Measurements from ENCODE around the gene CUL9.

The CUL9 gene

DNA sequence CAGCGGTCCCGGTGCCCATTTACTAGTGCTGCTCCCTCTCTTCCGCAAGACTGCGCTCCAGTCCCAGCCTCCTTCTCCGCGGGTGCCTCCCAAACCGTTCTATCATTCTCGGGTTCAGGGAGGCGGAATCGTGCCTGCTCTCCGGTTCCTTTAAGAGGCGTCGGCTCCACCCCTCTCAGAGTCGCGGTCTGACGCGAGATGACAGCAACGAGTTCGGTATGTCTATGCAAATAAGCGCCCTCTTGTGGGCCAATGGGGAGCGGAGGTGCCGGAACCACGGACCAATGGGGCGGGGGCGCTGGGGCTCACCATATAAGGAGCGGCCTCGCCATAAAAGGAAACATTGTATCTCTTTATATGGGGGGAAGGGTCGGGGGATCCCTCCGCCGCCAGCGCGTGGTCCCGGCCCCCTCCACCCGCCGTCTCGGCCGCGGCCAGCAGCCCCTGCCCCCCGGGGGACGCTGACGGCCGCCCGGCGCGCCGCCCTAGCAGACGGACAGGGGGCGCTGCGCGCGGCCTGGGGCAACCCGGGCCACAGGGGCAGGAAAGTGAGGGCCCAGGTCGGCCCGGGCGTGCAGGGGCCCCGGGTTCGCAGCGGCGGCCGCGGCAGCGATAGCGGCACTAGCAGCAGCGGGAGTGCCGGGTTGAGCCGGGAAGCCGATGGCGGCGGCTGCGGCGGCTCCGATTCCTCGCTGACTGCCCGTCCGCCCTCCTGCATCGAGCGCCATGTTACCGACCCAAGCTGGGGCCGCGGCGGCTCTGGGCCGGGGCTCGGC, 10.9 kb upstream of the CUL9 start, which contains the start of gene SRF:
Gene SRF, plus strand, starts transcription at position 339 of the 776 bp plus-strand sequence. Its CDS starts 388 bp downstream, at position 727.
- TF ChIP-seq ZFP3 (CRISPR knock-in tag; IDR thresholded peaks at IDR 0.05) = peak; percentile 32; the same call in 1 of the 2 replicates
- TF ChIP-seq ZC3H10 (CRISPR knock-in tag; IDR thresholded peaks at IDR 0.05) = 0 out of 2 replicates have a peak, but pooled peaks have one; percentile 58
- TF ChIP-seq ESRRG (CRISPR knock-in tag; IDR thresholded peaks at IDR 0.05) = no peak
- TF ChIP-seq OSR1 (CRISPR knock-in tag; IDR thresholded peaks at IDR 0.05) = 0 out of 2 replicates have a peak, but pooled peaks have one; percentile 18
- no peak for TF ChIP-seq ZNF70 (CRISPR knock-in tag; IDR thresholded peaks at IDR 0.05)
- peak; percentile 87; the same call in 1 of the 2 replicates for TF ChIP-seq SNAI2 (CRISPR knock-in tag; IDR thresholded peaks at IDR 0.05)
- TF ChIP-seq RARB (CRISPR knock-in tag; IDR thresholded peaks at IDR 0.05) = no peak
- TF ChIP-seq GLIS3 (CRISPR knock-in tag; IDR thresholded peaks at IDR 0.05) = no peak
- peak; percentile 95 for TF ChIP-seq CSDC2 (CRISPR knock-in tag; IDR thresholded peaks at IDR 0.05)
- no peak for TF ChIP-seq TCF4 (CRISPR knock-in tag; IDR thresholded peaks at IDR 0.05; ENCODE audit: borderline replicate concordance)
- no peak for TF ChIP-seq TOX (CRISPR knock-in tag; IDR thresholded peaks at IDR 0.05; ENCODE audit: borderline replicate concordance)
- TF ChIP-seq, protein P1, sequence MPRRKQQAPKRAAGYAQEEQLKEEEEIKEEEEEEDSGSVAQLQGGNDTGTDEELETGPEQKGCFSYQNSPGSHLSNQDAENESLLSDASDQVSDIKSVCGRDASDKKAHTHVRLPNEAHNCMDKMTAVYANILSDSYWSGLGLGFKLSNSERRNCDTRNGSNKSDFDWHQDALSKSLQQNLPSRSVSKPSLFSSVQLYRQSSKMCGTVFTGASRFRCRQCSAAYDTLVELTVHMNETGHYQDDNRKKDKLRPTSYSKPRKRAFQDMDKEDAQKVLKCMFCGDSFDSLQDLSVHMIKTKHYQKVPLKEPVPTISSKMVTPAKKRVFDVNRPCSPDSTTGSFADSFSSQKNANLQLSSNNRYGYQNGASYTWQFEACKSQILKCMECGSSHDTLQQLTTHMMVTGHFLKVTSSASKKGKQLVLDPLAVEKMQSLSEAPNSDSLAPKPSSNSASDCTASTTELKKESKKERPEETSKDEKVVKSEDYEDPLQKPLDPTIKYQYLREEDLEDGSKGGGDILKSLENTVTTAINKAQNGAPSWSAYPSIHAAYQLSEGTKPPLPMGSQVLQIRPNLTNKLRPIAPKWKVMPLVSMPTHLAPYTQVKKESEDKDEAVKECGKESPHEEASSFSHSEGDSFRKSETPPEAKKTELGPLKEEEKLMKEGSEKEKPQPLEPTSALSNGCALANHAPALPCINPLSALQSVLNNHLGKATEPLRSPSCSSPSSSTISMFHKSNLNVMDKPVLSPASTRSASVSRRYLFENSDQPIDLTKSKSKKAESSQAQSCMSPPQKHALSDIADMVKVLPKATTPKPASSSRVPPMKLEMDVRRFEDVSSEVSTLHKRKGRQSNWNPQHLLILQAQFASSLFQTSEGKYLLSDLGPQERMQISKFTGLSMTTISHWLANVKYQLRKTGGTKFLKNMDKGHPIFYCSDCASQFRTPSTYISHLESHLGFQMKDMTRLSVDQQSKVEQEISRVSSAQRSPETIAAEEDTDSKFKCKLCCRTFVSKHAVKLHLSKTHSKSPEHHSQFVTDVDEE (CRISPR knock-in tag; IDR thresholded peaks at IDR 0.05) = peak; percentile 54
- TF ChIP-seq ZFP30 (CRISPR knock-in tag; IDR thresholded peaks at IDR 0.05) = no peak
- TF ChIP-seq, protein P2, sequence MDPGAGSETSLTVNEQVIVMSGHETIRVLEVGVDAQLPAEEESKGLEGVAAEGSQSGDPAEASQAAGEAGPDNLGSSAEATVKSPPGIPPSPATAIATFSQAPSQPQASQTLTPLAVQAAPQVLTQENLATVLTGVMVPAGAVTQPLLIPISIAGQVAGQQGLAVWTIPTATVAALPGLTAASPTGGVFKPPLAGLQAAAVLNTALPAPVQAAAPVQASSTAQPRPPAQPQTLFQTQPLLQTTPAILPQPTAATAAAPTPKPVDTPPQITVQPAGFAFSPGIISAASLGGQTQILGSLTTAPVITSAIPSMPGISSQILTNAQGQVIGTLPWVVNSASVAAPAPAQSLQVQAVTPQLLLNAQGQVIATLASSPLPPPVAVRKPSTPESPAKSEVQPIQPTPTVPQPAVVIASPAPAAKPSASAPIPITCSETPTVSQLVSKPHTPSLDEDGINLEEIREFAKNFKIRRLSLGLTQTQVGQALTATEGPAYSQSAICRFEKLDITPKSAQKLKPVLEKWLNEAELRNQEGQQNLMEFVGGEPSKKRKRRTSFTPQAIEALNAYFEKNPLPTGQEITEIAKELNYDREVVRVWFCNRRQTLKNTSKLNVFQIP (CRISPR knock-in tag; IDR thresholded peaks at IDR 0.05; ENCODE audit: borderline replicate concordance, low read depth) = no peak
- TF ChIP-seq, protein P3, sequence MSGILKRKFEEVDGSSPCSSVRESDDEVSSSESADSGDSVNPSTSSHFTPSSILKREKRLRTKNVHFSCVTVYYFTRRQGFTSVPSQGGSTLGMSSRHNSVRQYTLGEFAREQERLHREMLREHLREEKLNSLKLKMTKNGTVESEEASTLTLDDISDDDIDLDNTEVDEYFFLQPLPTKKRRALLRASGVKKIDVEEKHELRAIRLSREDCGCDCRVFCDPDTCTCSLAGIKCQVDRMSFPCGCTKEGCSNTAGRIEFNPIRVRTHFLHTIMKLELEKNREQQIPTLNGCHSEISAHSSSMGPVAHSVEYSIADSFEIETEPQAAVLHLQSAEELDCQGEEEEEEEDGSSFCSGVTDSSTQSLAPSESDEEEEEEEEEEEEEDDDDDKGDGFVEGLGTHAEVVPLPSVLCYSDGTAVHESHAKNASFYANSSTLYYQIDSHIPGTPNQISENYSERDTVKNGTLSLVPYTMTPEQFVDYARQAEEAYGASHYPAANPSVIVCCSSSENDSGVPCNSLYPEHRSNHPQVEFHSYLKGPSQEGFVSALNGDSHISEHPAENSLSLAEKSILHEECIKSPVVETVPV (CRISPR knock-in tag; IDR thresholded peaks at IDR 0.05) = no peak
- no peak for TF ChIP-seq ZNF8 (CRISPR knock-in tag; IDR thresholded peaks at IDR 0.05)
- ATAC-seq = peak; percentile 71

DNA sequence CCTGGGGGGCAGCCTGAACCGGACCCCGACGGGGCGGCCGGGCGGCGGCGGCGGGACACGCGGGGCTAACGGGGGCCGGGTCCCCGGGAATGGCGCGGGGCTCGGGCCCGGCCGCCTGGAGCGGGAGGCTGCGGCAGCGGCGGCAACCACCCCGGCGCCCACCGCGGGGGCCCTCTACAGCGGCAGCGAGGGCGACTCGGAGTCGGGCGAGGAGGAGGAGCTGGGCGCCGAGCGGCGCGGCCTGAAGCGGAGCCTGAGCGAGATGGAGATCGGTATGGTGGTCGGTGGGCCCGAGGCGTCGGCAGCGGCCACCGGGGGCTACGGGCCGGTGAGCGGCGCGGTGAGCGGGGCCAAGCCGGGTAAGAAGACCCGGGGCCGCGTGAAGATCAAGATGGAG, 10.3 kb upstream of the CUL9 start:
- TF ChIP-seq ARNTL (CRISPR knock-in tag; IDR thresholded peaks at IDR 0.05; ENCODE audit: borderline replicate concordance, low read depth) (no peak), BACH2 (CRISPR knock-in tag; IDR thresholded peaks at IDR 0.05; ENCODE audit: borderline replicate concordance) (no peak), ZFP3 (CRISPR knock-in tag; IDR thresholded peaks at IDR 0.05) (no peak), OSR1 (CRISPR knock-in tag; IDR thresholded peaks at IDR 0.05) (no peak), TOX (CRISPR knock-in tag; IDR thresholded peaks at IDR 0.05; ENCODE audit: borderline replicate concordance) (no peak), ZNF565 (CRISPR knock-in tag; conservative IDR thresholded peaks at IDR 0.05; ENCODE audit: low read depth) (no peak), RARB (CRISPR knock-in tag; IDR thresholded peaks at IDR 0.05) (no peak), ZC3H10 (CRISPR knock-in tag; IDR thresholded peaks at IDR 0.05) (no peak), ZFP30 (CRISPR knock-in tag; IDR thresholded peaks at IDR 0.05) (no peak), CSDC2 (CRISPR knock-in tag; IDR thresholded peaks at IDR 0.05) (no peak), ZNF8 (CRISPR knock-in tag; IDR thresholded peaks at IDR 0.05) (no peak), SNAI2 (CRISPR knock-in tag; IDR thresholded peaks at IDR 0.05) (no peak)
- TF ChIP-seq, protein P4, sequence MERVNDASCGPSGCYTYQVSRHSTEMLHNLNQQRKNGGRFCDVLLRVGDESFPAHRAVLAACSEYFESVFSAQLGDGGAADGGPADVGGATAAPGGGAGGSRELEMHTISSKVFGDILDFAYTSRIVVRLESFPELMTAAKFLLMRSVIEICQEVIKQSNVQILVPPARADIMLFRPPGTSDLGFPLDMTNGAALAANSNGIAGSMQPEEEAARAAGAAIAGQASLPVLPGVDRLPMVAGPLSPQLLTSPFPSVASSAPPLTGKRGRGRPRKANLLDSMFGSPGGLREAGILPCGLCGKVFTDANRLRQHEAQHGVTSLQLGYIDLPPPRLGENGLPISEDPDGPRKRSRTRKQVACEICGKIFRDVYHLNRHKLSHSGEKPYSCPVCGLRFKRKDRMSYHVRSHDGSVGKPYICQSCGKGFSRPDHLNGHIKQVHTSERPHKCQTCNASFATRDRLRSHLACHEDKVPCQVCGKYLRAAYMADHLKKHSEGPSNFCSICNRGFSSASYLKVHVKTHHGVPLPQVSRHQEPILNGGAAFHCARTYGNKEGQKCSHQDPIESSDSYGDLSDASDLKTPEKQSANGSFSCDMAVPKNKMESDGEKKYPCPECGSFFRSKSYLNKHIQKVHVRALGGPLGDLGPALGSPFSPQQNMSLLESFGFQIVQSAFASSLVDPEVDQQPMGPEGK (CRISPR knock-in tag; IDR thresholded peaks at IDR 0.05; ENCODE audit: borderline replicate concordance) = no peak
- TF ChIP-seq, protein P2 (CRISPR knock-in tag; IDR thresholded peaks at IDR 0.05; ENCODE audit: borderline replicate concordance, low read depth) = no peak
- TF ChIP-seq, protein P1 (CRISPR knock-in tag; IDR thresholded peaks at IDR 0.05) = no peak
- TF ChIP-seq, protein P3 (CRISPR knock-in tag; IDR thresholded peaks at IDR 0.05) = no peak
- no peak for ATAC-seq
